CD4-positive, alpha-beta memory T cell (primary cell): ENCODE data around the gene ATXN2. TPM values are rescaled to one million over a fixed set of nuclear protein-coding genes. Genes with fewer than 3 reads are reported as not detected.

ENCODE experiments used
- CTCF ChIA-PET: fragments of 350-600 bp; sonication (Branson Sonifier 250); formaldehyde crosslinking; loops from one replicate; lab custom pipeline; 2021; ENCODE audit warnings: inconsistent platforms; ENCODE audit not compliant: partially characterized antibody; lab: Charles Lee
- POLR2A ChIA-PET: fragments of 350-600 bp; sonication (Branson Sonifier 250); formaldehyde crosslinking; loops from one replicate; lab custom pipeline; 2021; ENCODE audit not compliant: partially characterized antibody; lab: Charles Lee
- DNase-seq, 5 donors: peaks; one replicate each; pipeline versions ENCODE4 v3.0.0 to v3.0.0-alpha.2; 2020 to 2022; ENCODE audit warnings: mixed read lengths in 1 of 5
- H3K27ac ChIP-seq: one replicate; pipeline ENCODE4 v1.7.0; 2013; ENCODE audit warnings: low read depth, low read length
- H3K27me3 ChIP-seq: 2 replicates; pipeline ENCODE4 v1.7.0; 2013; ENCODE audit warnings: mild to moderate bottlenecking, low read length, moderate library complexity; ENCODE audit not compliant: insufficient read depth
- H3K36me3 ChIP-seq: 2 replicates; pipeline ENCODE4 v1.7.0; 2013; ENCODE audit warnings: mild to moderate bottlenecking, low read length, moderate library complexity; ENCODE audit not compliant: insufficient read depth
- H3K4me1 ChIP-seq: 2 replicates; pipeline ENCODE4 v1.7.0; 2013; ENCODE audit warnings: mild to moderate bottlenecking, low read length, moderate library complexity; ENCODE audit not compliant: insufficient read depth
- H3K4me3 ChIP-seq, 2 donors: one replicate each; pipeline ENCODE4 v1.7.0; 2013; ENCODE audit warnings: low read length in 2 of 2, mild to moderate bottlenecking in 1 of 2
- H3K9me3 ChIP-seq, 2 donors: one replicate each; pipeline ENCODE4 v1.7.0; 2013; ENCODE audit warnings: low read length in 2 of 2, control low read depth in 1 of 2; ENCODE audit not compliant: control insufficient read depth in 1 of 2
- H3K27ac Mint-ChIP-seq, 7 donors: one replicate each; pipeline ENCODE4 v1.8.0; 2020 to 2021; ENCODE audit warnings: mixed read lengths in 7 of 7, mild to moderate bottlenecking in 6 of 7, inconsistent platforms in 3 of 7, moderate library complexity in 3 of 7
- H3K27me3 Mint-ChIP-seq, 2 donors: one replicate each; pipeline ENCODE4 v1.8.0; 2020 to 2021; ENCODE audit warnings: mixed read lengths in 2 of 2
- H3K36me3 Mint-ChIP-seq, 2 donors: one replicate each; pipeline ENCODE4 v1.8.0; 2020 to 2021; ENCODE audit warnings: mixed read lengths in 2 of 2, inconsistent platforms in 1 of 2, mild to moderate bottlenecking in 1 of 2
- H3K4me1 Mint-ChIP-seq, 4 donors: one replicate each; pipeline ENCODE4 v1.8.0; 2020 to 2021; ENCODE audit warnings: mixed read lengths in 4 of 4, mild to moderate bottlenecking in 1 of 4
- H3K4me3 Mint-ChIP-seq, 8 donors: one replicate each; pipeline ENCODE4 v1.8.0; 2020 to 2021; ENCODE audit warnings: mixed read lengths in 8 of 8, mild to moderate bottlenecking in 7 of 8, moderate library complexity in 6 of 8, inconsistent platforms in 3 of 8
- H3K9me3 Mint-ChIP-seq, 8 donors: one replicate each; pipeline ENCODE4 v1.8.0; 2020 to 2021; ENCODE audit warnings: mixed read lengths in 8 of 8, mild to moderate bottlenecking in 5 of 8, inconsistent platforms in 3 of 8, moderate library complexity in 1 of 8
- intact Hi-C: fragments of 100-400 bp; cut with micrococcal nuclease; formaldehyde crosslinking; loops from one replicate; pipeline ENCODE4 v1.15.1; 2023
- polyA plus RNA-seq, 2 donors: library from polyadenylated mRNA; unstranded; fragments of 300-500 nt; fragmentation: Illumina TruSeq; gene quantifications; one replicate each; pipeline ENCODE4 v1.2.3, GENCODE V29; 2021
- total RNA-seq, 2 experiments: library from RNA; stranded (reverse); gene quantifications; one replicate each; pipeline ENCODE4 v1.2.3, GENCODE V29; 2021

Gene ATXN2
- total and polyA plus RNA-seq, 4 experiments from 2014 or later = 11.0 to 74.8 (median 53.0) TPM

GRCh38 chr12:111453071-111453989, 145.8 kb downstream of the ATXN2 start:
- peaks cover 20 to 52% (median 35%) of the 10 kb centered on the region in 4 donors for H3K4me1 Mint-ChIP-seq
- H3K27me3 ChIP-seq = no peaks in the 10 kb centered on the region
- no peak overlapping the region for H3K4me3 ChIP-seq
- no peaks in the 10 kb centered on the region for H3K9me3 ChIP-seq
- H3K27me3 Mint-ChIP-seq = no peaks in the 10 kb centered on the region
- H3K4me3 Mint-ChIP-seq = no peak overlapping the region
- intact Hi-C loops = loop anchor here (10.0 kb wide), 1 partner anchor 221 kb away; no protein-coding TSS in a partner anchor
- DNase-seq = no peak
- peaks cover 0 to 2% (median 0%) of the 10 kb centered on the region in 8 donors for H3K9me3 Mint-ChIP-seq
- H3K27ac Mint-ChIP-seq = peak overlapping the region in 4 of 7 donors; percentile 19 to 79 (median 48)
- peaks cover 39% of the 10 kb centered on the region for H3K4me1 ChIP-seq
- ChIA-PET POLR2A (interaction anchor here (0.7 to 27.1 kb wide), 2 partner anchors 9 to 47 kb away, joined by 3 to 683 read pairs; partner anchors contain the start of gene SH2B3), CTCF (interaction anchor here (1.5 to 22.4 kb wide), 4 partner anchors 11 to 50 kb away, joined by 4 to 1282 read pairs (median 39); partner anchors contain the start of gene SH2B3)
- no peak overlapping the region for H3K27ac ChIP-seq
- peaks cover 31 to 59% of the 10 kb centered on the region in 2 donors for H3K36me3 Mint-ChIP-seq
- peaks cover 60% of the 10 kb centered on the region for H3K36me3 ChIP-seq

GRCh38 chr12:111451649-111452129, 147.4 kb downstream of the ATXN2 start:
- peak; percentile 45 to 77 (median 76) for DNase-seq
- H3K9me3 Mint-ChIP-seq = peaks cover 0 to 2% (median 0%) of the 10 kb centered on the region in 8 donors

GRCh38 chr12:111451232-111451631, 147.9 kb downstream of the ATXN2 start:
- H3K4me1 Mint-ChIP-seq = peaks cover 20 to 65% (median 45%) of the 10 kb centered on the region in 4 donors
- H3K27me3 Mint-ChIP-seq = no peaks in the 10 kb centered on the region
- Histone ChIP-seq H3K4me3 (no peak overlapping the region), H3K27me3 (no peaks in the 10 kb centered on the region), H3K4me1 (peaks cover 43% of the 10 kb centered on the region), H3K27ac (peak overlapping the region; percentile 19), H3K36me3 (peaks cover 79% of the 10 kb centered on the region), H3K9me3 (no peaks in the 10 kb centered on the region)
- H3K27ac Mint-ChIP-seq = peak overlapping the region; percentile 4 to 92 (median 87)
- no peak for DNase-seq
- no peak overlapping the region for H3K4me3 Mint-ChIP-seq
- intact Hi-C loops = loop anchor here (1.0 to 10.0 kb wide), 5 partner anchors 17 to 224 kb away; no protein-coding TSS in a partner anchor
- peaks cover 40 to 71% of the 10 kb centered on the region in 2 donors for H3K36me3 Mint-ChIP-seq
- CTCF ChIA-PET = interaction anchor here (0.9 to 22.4 kb wide), 21 partner anchors 9 to 230 kb away, joined by 3 to 1282 read pairs (median 8); partner anchors contain the start of gene SH2B3
- peaks cover 0 to 2% (median 0%) of the 10 kb centered on the region in 8 donors for H3K9me3 Mint-ChIP-seq
- POLR2A ChIA-PET = interaction anchor here (1.0 to 27.1 kb wide), 8 partner anchors 9 to 45 kb away, joined by 3 to 683 read pairs (median 13); partner anchors contain the start of gene SH2B3

More at GRCh38 chr12:111451649-111452129, 147.4 kb downstream of the ATXN2 start:
- H3K27ac ChIP-seq = peak overlapping the region; percentile 19
- H3K4me3 Mint-ChIP-seq = peak overlapping the region in 1 of 8 donors; percentile 35
- H3K4me3 ChIP-seq = no peak overlapping the region
- CTCF ChIA-PET = interaction anchor here (0.9 to 22.4 kb wide), 27 partner anchors 9 to 230 kb away, joined by 3 to 1282 read pairs (median 8); partner anchors contain the start of genes PHETA1 and SH2B3
- peaks cover 75% of the 10 kb centered on the region for H3K36me3 ChIP-seq
- intact Hi-C loops = loop anchor here (1.0 to 10.0 kb wide), 5 partner anchors 17 to 223 kb away; no protein-coding TSS in a partner anchor
- no peaks in the 10 kb centered on the region for H3K9me3 ChIP-seq
- no peaks in the 10 kb centered on the region for H3K27me3 ChIP-seq
- H3K27me3 Mint-ChIP-seq = no peaks in the 10 kb centered on the region
- POLR2A ChIA-PET = interaction anchor here (0.6 to 27.1 kb wide), 10 partner anchors 9 to 82 kb away, joined by 3 to 683 read pairs (median 9); partner anchors contain the start of gene SH2B3
- H3K4me1 Mint-ChIP-seq = peaks cover 20 to 60% (median 41%) of the 10 kb centered on the region in 4 donors
- peak overlapping the region; percentile 4 to 87 (median 71) for H3K27ac Mint-ChIP-seq
- H3K4me1 ChIP-seq = peaks cover 39% of the 10 kb centered on the region
- H3K36me3 Mint-ChIP-seq = peaks cover 39 to 68% of the 10 kb centered on the region in 2 donors

DNA sequence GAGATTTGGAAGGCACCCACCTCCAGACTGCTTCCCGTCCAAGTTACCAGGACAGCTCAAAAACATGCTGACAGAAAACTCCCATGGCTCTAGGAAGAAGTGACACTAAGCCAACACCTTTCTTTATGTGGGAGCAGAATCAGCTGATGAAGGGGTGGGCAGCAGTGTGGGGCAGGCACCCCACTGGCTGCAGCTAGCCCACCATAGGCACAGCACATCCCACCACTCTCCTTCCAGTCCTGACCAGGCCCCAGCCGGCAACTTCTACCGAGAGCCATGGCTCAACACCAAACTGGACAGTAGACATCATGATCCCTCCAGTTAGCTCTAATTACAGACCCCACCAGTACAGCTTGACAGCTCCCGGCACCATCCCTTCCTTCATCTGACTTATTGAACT, 148.4 kb downstream of the ATXN2 start:
- Histone ChIP-seq H3K9me3 (no peaks in the 10 kb centered on the region), H3K27ac (peak overlapping the region; percentile 19), H3K36me3 (peaks cover 74% of the 10 kb centered on the region), H3K4me3 (no peak overlapping the region), H3K27me3 (no peaks in the 10 kb centered on the region), H3K4me1 (peaks cover 49% of the 10 kb centered on the region)
- Mint-ChIP-seq H3K36me3 (peaks cover 34 to 67% of the 10 kb centered on the region in 2 donors), H3K27me3 (no peaks in the 10 kb centered on the region), H3K4me3 (peak overlapping the region in 3 of 8 donors; percentile 3 to 66 (median 42)), H3K27ac (peak overlapping the region; percentile 4 to 92 (median 88)), H3K4me1 (peaks cover 21 to 65% (median 51%) of the 10 kb centered on the region in 4 donors), H3K9me3 (peaks cover 0 to 2% (median 0%) of the 10 kb centered on the region in 8 donors)
- CTCF ChIA-PET = interaction anchor here (1.0 to 22.4 kb wide), 16 partner anchors 8 to 120 kb away, joined by 3 to 1282 read pairs (median 16); partner anchors contain the start of gene SH2B3
- intact Hi-C loops = loop anchor here (1.0 to 10.0 kb wide), 5 partner anchors 16 to 224 kb away; no protein-coding TSS in a partner anchor
- POLR2A ChIA-PET = interaction anchor here (1.8 to 27.1 kb wide), 6 partner anchors 8 to 44 kb away, joined by 6 to 683 read pairs (median 13); partner anchors contain the start of gene SH2B3
- no peak for DNase-seq

DNA sequence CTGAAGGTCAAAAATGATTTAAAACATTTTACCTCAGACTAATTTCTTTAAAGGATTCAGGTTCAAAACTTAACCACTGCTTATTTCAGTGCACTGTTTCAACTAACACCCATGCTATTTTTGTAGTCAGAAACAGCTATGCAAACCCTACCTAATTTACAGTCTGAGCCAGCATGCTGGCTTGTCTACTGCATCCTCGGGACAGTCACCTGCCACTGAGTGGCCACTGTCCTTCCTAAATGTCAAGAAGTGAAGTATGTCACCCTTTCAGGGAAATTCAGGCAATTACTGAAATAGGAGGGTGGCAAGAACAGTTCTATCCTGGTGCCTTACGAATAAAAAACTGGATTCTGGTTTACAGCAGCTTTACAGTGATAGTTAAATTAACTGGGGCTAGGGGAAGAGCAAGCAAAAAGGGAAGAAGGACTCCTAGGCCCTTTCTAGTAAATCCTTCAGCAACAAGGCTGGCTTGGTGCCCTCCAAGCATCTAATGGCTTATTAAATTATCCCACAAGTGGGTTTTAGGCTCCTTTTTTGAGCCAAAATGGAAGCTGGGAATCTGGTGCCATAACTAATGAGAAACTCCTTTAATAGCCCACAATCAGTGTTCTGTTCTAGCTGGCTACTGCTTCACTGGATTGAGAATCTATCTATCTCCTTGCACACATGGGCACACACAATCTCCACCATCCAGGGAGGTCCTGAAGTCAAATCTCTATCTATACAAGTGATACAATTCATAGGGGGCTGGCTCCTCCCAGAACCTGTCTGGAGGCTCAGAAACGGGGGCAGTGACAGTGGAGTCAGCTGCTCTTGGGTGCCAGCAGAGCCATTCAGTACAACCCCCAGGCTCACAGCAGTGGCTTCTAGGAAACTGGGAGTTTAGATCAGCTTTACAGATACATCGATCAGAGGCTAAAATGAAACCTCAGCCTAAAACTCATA, 150.0 kb downstream of the ATXN2 start:
- peak overlapping the region in 2 of 8 donors; percentile 1 to 52 for H3K4me3 Mint-ChIP-seq
- H3K4me1 Mint-ChIP-seq = peaks cover 32 to 70% (median 57%) of the 10 kb centered on the region in 4 donors
- no peaks in the 10 kb centered on the region for H3K27me3 Mint-ChIP-seq
- POLR2A ChIA-PET = interaction anchor here (1.8 to 27.1 kb wide), 4 partner anchors 15 to 43 kb away, joined by 10 to 683 read pairs (median 103); partner anchors contain the start of gene SH2B3
- H3K27me3 ChIP-seq = no peaks in the 10 kb centered on the region
- H3K9me3 ChIP-seq = no peaks in the 10 kb centered on the region
- peaks cover 0 to 2% (median 0%) of the 10 kb centered on the region in 8 donors for H3K9me3 Mint-ChIP-seq
- intact Hi-C loops = no loop called here
- H3K4me1 ChIP-seq = peaks cover 57% of the 10 kb centered on the region
- peaks cover 32 to 65% of the 10 kb centered on the region in 2 donors for H3K36me3 Mint-ChIP-seq
- H3K27ac Mint-ChIP-seq = peak overlapping the region; percentile 4 to 90 (median 83)
- H3K36me3 ChIP-seq = peaks cover 62% of the 10 kb centered on the region
- DNase-seq = no peak
- no peak overlapping the region for H3K4me3 ChIP-seq
- CTCF ChIA-PET = interaction anchor here (4.6 to 22.4 kb wide), 5 partner anchors 6 to 46 kb away, joined by 36 to 1282 read pairs (median 66); partner anchors contain the start of gene SH2B3
- peak overlapping the region; percentile 19 for H3K27ac ChIP-seq
